Activated T-cell treated with anti-CD3 and anti-CD28 coated beads for 24 hours (primary cell): ENCODE results near the gene ARF3.
A peak's percentile ranks its signal among the peaks of the same experiment; 100 is the strongest.

Source experiments
- DNase-seq: peaks from one replicate; pipeline ENCODE4 v3.0.0-alpha.2; 2020; ENCODE audit warnings: low read depth

The ARF3 gene

GRCh38 chr12:48981757-48982157 is 24.5 kb upstream of the ARF3 start:
- no peak for DNase-seq

GRCh38 chr12:48980953-48981756 is 23.9 kb upstream of the ARF3 start:
- no peak for DNase-seq

- DNase-seq = no peak
Measured at GRCh38 chr12:48980389-48980952, 23.2 kb upstream of the ARF3 start.

- no peak for DNase-seq
Measured at GRCh38 chr12:48979602-48980388, 22.5 kb upstream of the ARF3 start.

GRCh38 chr12:48978741-48979601 is 21.7 kb upstream of the ARF3 start:
- no peak for DNase-seq

GRCh38 chr12:48978291-48978740 is 21.0 kb upstream of the ARF3 start, which contains the start of gene WNT1:
WNT1 (plus strand) TSS chr12:48978322; CDS start chr12:48978651, 329 bp downstream.
- DNase-seq = no peak

GRCh38 chr12:48977290-48978281 is 20.3 kb upstream of the ARF3 start:
- DNase-seq = peak; percentile 65

- DNase-seq = no peak
Measured at GRCh38 chr12:48973941-48974673, 16.8 kb upstream of the ARF3 start.

GRCh38 chr12:48973531-48973930 is 16.2 kb upstream of the ARF3 start:
- no peak for DNase-seq

GRCh38 chr12:48972952-48973483 is 15.7 kb upstream of the ARF3 start:
- DNase-seq = no peak

- no peak for DNase-seq
Measured at GRCh38 chr12:48972213-48972951, 15.1 kb upstream of the ARF3 start.

GRCh38 chr12:48970702-48971334 is 13.5 kb upstream of the ARF3 start:
- no peak for DNase-seq

- DNase-seq = no peak
Measured at GRCh38 chr12:48969833-48970701, 12.8 kb upstream of the ARF3 start.

- no peak for DNase-seq
Measured at GRCh38 chr12:48969160-48969771, 12.0 kb upstream of the ARF3 start.

- no peak for DNase-seq
Measured at GRCh38 chr12:48968467-48968866, 11.2 kb upstream of the ARF3 start.

GRCh38 chr12:48967991-48968390 is 10.7 kb upstream of the ARF3 start:
- no peak for DNase-seq
